ENCODE measurements around the gene PDZD2.

- TF ChIP-seq, protein P1, sequence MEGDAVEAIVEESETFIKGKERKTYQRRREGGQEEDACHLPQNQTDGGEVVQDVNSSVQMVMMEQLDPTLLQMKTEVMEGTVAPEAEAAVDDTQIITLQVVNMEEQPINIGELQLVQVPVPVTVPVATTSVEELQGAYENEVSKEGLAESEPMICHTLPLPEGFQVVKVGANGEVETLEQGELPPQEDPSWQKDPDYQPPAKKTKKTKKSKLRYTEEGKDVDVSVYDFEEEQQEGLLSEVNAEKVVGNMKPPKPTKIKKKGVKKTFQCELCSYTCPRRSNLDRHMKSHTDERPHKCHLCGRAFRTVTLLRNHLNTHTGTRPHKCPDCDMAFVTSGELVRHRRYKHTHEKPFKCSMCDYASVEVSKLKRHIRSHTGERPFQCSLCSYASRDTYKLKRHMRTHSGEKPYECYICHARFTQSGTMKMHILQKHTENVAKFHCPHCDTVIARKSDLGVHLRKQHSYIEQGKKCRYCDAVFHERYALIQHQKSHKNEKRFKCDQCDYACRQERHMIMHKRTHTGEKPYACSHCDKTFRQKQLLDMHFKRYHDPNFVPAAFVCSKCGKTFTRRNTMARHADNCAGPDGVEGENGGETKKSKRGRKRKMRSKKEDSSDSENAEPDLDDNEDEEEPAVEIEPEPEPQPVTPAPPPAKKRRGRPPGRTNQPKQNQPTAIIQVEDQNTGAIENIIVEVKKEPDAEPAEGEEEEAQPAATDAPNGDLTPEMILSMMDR (IDR thresholded peaks at IDR 0.05): no peak
- TF ChIP-seq POLR2A (IDR thresholded peaks at IDR 0.05): no peak
Measured at GRCh38 chr5:31754741-31755675, 116.1 kb downstream of the PDZD2 start.

Measured in prostate gland (tissue), 2 donors.